DOHH2 (cell line): ENCODE measurements around the gene TMEM151B.

Experiments used
- CTCF ChIP-seq: fragments of 200-600 bp; sonication (generic); IDR thresholded peaks from one replicate; pipeline ENCODE4 v1.5.1; 2014; ENCODE audit warnings: antibody characterized with exemption, mild to moderate bottlenecking, low read depth, low read length; ENCODE audit not compliant: poor library complexity, severe bottlenecking
- EZH2phosphoT487 ChIP-seq: fragments of 200-600 bp; sonication (generic); IDR thresholded peaks from 2 replicates; pipeline ENCODE4 v1.6.1; 2017; ENCODE audit warnings: borderline replicate concordance, mild to moderate bottlenecking, antibody characterized with exemption, low read length, moderate library complexity, mixed read lengths

DNA sequence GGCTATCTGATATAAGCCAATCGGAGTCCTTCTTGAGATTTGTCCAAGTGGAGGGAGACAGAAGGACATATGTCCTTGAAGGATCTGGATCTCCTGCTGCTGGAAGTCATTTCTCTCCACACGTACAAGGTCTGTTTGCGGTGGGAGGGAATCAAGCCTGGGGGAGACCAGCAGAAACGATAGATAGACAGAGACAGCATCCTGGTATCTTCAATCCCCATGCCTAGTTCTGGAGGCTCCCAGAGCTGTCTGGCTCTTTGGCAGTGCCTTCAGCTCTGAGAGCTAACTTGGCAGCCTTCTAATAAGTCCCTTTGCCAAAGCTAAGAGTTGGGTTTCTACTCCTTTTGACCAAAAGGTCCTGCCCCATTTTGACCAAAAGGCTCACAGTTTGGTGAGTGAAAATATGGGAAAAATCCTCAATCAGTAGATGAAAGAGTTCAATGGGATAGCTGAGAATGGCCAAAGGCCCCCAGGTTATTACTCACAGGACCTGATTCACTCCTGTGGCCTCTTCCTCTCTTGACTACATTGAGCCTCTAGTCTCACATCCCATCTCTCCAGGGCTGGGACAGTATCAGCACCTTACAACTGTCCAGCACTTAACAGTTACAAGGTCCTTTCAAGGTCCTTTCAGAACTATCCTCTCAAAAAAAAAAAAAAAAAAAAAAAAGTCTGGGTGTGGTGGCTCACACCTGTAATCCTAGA, 22.6 kb downstream of the TMEM151B start:
- TF ChIP-seq CTCF (no peak), EZH2phosphoT487 (no peak)
